ENCODE data around the gene PDGFRB. TPM values are rescaled to one million over a fixed set of nuclear protein-coding genes. Genes with fewer than 3 reads are reported as not detected.

The PDGFRB gene
- total RNA-seq, 1 experiment from 2014 or later: 1.8 TPM

DNA sequence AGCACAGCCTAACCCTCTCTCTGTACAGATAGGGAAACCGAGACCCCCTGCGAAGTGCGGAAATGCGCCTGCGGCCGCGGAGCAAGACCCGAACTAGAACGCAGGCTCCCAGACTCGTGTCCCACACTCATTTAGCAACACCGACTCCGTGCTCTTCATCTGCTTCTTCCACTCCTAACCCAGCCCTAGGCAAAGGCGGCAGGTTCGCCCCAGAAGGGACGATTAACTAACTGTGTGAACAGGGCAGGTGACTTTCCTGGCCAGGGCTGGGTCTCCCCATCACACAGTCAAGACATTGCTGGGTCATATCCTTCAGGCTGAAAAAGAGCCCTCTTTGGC lies 11.8 kb upstream of the PDGFRB start:
- TF ChIP-seq POLR2AphosphoS5 (IDR thresholded peaks at IDR 0.05; ENCODE audit: low read depth, low read length) (no peak), SIN3A (IDR thresholded peaks at IDR 0.05; ENCODE audit: borderline replicate concordance, insufficient read depth, low read depth, low read length) (no peak), TCF7L2 (IDR thresholded peaks at IDR 0.05; ENCODE audit: low read depth, low read length) (no peak), CTCF (IDR thresholded peaks at IDR 0.05) (no peak), REST (IDR thresholded peaks at IDR 0.05; ENCODE audit: insufficient read depth in 1 of 2, low read depth in 2 of 2, low read length in 1 of 2) (no peak)
- ChIA-PET POLR2A (no interaction called here), CTCF (no interaction called here)
- DNase-seq (ENCODE audit: low read depth, low spot score): no peak
- BruUV-seq (replicated peaks): no TSS peak
- H3K27me3 ChIP-seq (ENCODE audit: control insufficient read depth, insufficient read depth, low read length): no peaks in the 10 kb centered on the region; the same call in 1 of the 2 replicates
- intact Hi-C loops (cut with micrococcal nuclease; ENCODE audit: unreplicated experiment): no loop called here
- no peak overlapping the region for H3K4me3 ChIP-seq (ENCODE audit: low read depth in 2 of 2, low read length in 2 of 2)
- no peaks in the 10 kb centered on the region for H3K4me1 ChIP-seq (ENCODE audit: control insufficient read depth, insufficient read depth, low read length)
- no peak overlapping the region for H3K27ac ChIP-seq (ENCODE audit: low read length)
- no peaks in the 10 kb centered on the region for H3K36me3 ChIP-seq (ENCODE audit: control insufficient read depth, insufficient read depth, low read length)
- H3K9me3 ChIP-seq (ENCODE audit: control insufficient read depth, insufficient read depth, low read depth, low read length): no peaks in the 10 kb centered on the region
- in situ Hi-C loops (cut with HindIII; ENCODE audit: low pct_unique_long_range_greater_than_20kb, low sequenced_read_pairs): no loop called here
- no peak for ATAC-seq

- no peak for ATAC-seq
- POLR2A ChIA-PET: no interaction called here
Measured at GRCh38 chr5:150166650-150167511, 11.2 kb upstream of the PDGFRB start, which contains the start of gene CDX1. Gene CDX1 (plus strand): TSS chr5:150166778. CDS start chr5:150166877, 99 bp downstream.

More at GRCh38 chr5:150166650-150167511, 11.2 kb upstream of the PDGFRB start, which contains the start of gene CDX1:
- TF ChIP-seq REST (IDR thresholded peaks at IDR 0.05; ENCODE audit: insufficient read depth in 1 of 2, low read depth in 2 of 2, low read length in 1 of 2) (no peak), CTCF (IDR thresholded peaks at IDR 0.05) (no peak), POLR2AphosphoS5 (IDR thresholded peaks at IDR 0.05; ENCODE audit: low read depth, low read length) (no peak), SIN3A (IDR thresholded peaks at IDR 0.05; ENCODE audit: borderline replicate concordance, insufficient read depth, low read depth, low read length) (no peak), TCF7L2 (IDR thresholded peaks at IDR 0.05; ENCODE audit: low read depth, low read length) (no peak)
- Histone ChIP-seq H3K9me3 (ENCODE audit: control insufficient read depth, insufficient read depth, low read depth, low read length) (no peaks in the 10 kb centered on the region), H3K27ac (ENCODE audit: low read length) (no peak within 1 kb of the TSS), H3K4me3 (ENCODE audit: low read depth in 2 of 2, low read length in 2 of 2) (no peak within 1 kb of the TSS), H3K27me3 (ENCODE audit: control insufficient read depth, insufficient read depth, low read length) (no peaks in the 10 kb centered on the region; the same call in 1 of the 2 replicates), H3K36me3 (ENCODE audit: control insufficient read depth, insufficient read depth, low read length) (no peaks in the 10 kb centered on the region), H3K4me1 (ENCODE audit: control insufficient read depth, insufficient read depth, low read length) (no peaks in the 10 kb centered on the region)
- CTCF ChIA-PET: interaction anchor here (0.8 kb wide), 1 partner anchor 35 kb away, joined by 6 read pairs; no protein-coding TSS in a partner anchor
- in situ Hi-C loops (cut with HindIII; ENCODE audit: low pct_unique_long_range_greater_than_20kb, low sequenced_read_pairs): no loop called here
- DNase-seq (ENCODE audit: low read depth, low spot score): no peak
- intact Hi-C loops (cut with micrococcal nuclease; ENCODE audit: unreplicated experiment): no loop called here
- BruUV-seq (replicated peaks): no TSS peak
